ENCODE measurements around the gene RC3H2. TPM values are rescaled to one million over a fixed set of nuclear protein-coding genes. Genes with fewer than 3 reads are reported as not detected.
"Not testable (repeated sequence)": the region's sequence is repeated elsewhere in the genome, so short reads cannot be mapped to it uniquely, and the experiment has no call there.

Gene RC3H2
- polyA plus RNA-seq, 2 of the 4 experiments (the other 2 are of a cell fraction) = 15.1 to 43.6 TPM

DNA sequence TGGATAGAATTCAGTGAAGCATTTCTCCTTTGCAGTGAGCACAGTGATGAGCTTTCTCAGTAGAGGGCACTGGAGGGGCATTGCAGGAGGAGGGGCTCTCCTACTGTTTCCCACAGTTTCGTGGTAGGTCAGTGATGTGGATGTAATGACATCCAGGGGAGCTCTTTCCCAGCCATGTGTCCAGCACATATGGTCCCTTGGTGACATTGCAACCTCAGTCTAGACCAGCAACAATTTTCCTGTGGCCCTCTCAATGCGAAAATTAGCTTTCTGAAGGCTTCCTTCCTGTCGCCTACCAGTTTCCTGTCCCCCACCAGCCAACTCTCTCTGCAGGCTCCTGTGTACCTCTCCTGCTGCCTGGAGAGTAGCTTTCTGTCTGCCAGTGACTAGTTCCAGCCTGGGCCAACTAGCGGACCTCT, 69.8 kb downstream of the RC3H2 start:
- no peak overlapping the region for H3K27ac ChIP-seq
- H3K4me2 ChIP-seq = no peak overlapping the region
- no peaks in the 10 kb centered on the region for H3K9me3 ChIP-seq
- CTCF ChIA-PET = interaction anchor here (0.8 to 1.8 kb wide), 8 partner anchors 10 to 736 kb away, joined by 3 to 11 read pairs (median 3); no protein-coding TSS in a partner anchor
- H3K4me3 ChIP-seq = no peak overlapping the region
- no peak for DNase-seq (ENCODE audit: low read depth in 1 of 2, low spot score in 1 of 2)
- 89% methylated on average over 4 of the region's 4 CpGs for WGBS (ENCODE audit: missing lambda C conversion rate)
- POLR2A ChIA-PET = no interaction called here
- no peak for FAIRE-seq
- 0 out of 3 replicates have a peak, but pooled peaks cover 6% of the 10 kb centered on the region for H3K4me1 ChIP-seq
- peak; percentile 69 to 75; a peak in 4 of 6 replicates for ATAC-seq
- TF ChIP-seq EHF (CRISPR knock-in tag; IDR thresholded peaks at IDR 0.05) (no peak), HOXB13 (CRISPR knock-in tag; IDR thresholded peaks at IDR 0.05; ENCODE audit: low read depth) (no peak), RAD21 (conservative IDR thresholded peaks at IDR 0.05 in 1 of 2, IDR thresholded peaks at IDR 0.05 in 1 of 2) (peak in 1 of 2 experiments; percentile 51; a peak in 2 of 5 replicates), HDAC2 (IDR thresholded peaks at IDR 0.05) (no peak), CTCF (IDR thresholded peaks at IDR 0.05) (peak; percentile 14; the same call in 1 of the 3 replicates)

- Histone ChIP-seq H3K4me3 (no peak overlapping the region), H3K27ac (no peak overlapping the region), H3K9me3 (no peaks in the 10 kb centered on the region), H3K4me2 (no peak overlapping the region), H3K4me1 (peaks cover 13% of the 10 kb centered on the region)
- WGBS (ENCODE audit: missing lambda C conversion rate) = 93% methylated on average over 3 of the region's 3 CpGs
- ChIA-PET CTCF (no interaction called here), POLR2A (no interaction called here)
- FAIRE-seq (no peak), DNase-seq (ENCODE audit: low read depth in 1 of 2, low spot score in 1 of 2) (no peak), ATAC-seq (no peak)
- TF ChIP-seq FOSL2 (IDR thresholded peaks at IDR 0.05) (no peak), FOSL2 (CRISPR knock-in tag; IDR thresholded peaks at IDR 0.05) (no peak), NPAS2 (CRISPR knock-in tag; IDR thresholded peaks at IDR 0.05; ENCODE audit: borderline replicate concordance) (no peak), EP300 (IDR thresholded peaks at IDR 0.05) (no peak), EHMT2 (IDR thresholded peaks at IDR 0.05; ENCODE audit: low read depth) (no peak), FOXS1 (CRISPR knock-in tag; IDR thresholded peaks at IDR 0.05) (no peak), NFE2L2 (conservative IDR thresholded peaks at IDR 0.05; ENCODE audit: low read length) (no peak), HEYL (CRISPR knock-in tag; IDR thresholded peaks at IDR 0.05) (no peak)
Measured at GRCh38 chr9:122832194-122832593, 73.0 kb downstream of the RC3H2 start.

GRCh38 chr9:122828965-122829284, 76.2 kb downstream of the RC3H2 start:
- H3K9me3 ChIP-seq; CTCF ChIA-PET; ATAC-seq; DNase-seq (ENCODE audit: low read depth in 1 of 2, low spot score in 1 of 2); FAIRE-seq: not testable (repeated sequence)
- POLR2A ChIA-PET = interaction anchor here (0.6 to 1.5 kb wide), 5 partner anchors 9 to 1853 kb away, joined by 3 to 6 read pairs (median 4); partner anchors contain the start of genes RABGAP1 and RC3H2
- Histone ChIP-seq H3K4me1 (peaks cover 25% of the 10 kb centered on the region), H3K4me3 (peak overlapping the region; percentile 94), H3K4me2 (peak overlapping the region; percentile 81), H3K27ac (peak overlapping the region; percentile 98 to 99)
- 0 out of 2 replicates have a peak, but pooled peaks have one; percentile 5 for TF ChIP-seq KDM1A (IDR thresholded peaks at IDR 0.05; ENCODE audit: low read depth)
- WGBS (ENCODE audit: missing lambda C conversion rate) = 64% methylated on average over 18 of the region's 18 CpGs

- H3K4me1 ChIP-seq = peaks cover 20% of the 10 kb centered on the region
- POLR2A ChIA-PET = interaction anchor here (0.5 to 1.5 kb wide), 5 partner anchors 10 to 771 kb away, joined by 3 to 6 read pairs (median 4); partner anchors contain the start of genes RABGAP1 and RC3H2
- FAIRE-seq = no peak
- peak overlapping the region; percentile 83 for H3K4me2 ChIP-seq
- CTCF ChIA-PET = interaction anchor here (1.4 kb wide), 1 partner anchor 527 kb away, joined by 4 read pairs; no protein-coding TSS in a partner anchor
- WGBS (ENCODE audit: missing lambda C conversion rate) = 0% methylated on average over 8 of the region's 8 CpGs
- H3K4me3 ChIP-seq = peak overlapping the region; percentile 94
- no peak for TF ChIP-seq KDM5A (IDR thresholded peaks at IDR 0.05)
- TF ChIP-seq, protein P1, sequence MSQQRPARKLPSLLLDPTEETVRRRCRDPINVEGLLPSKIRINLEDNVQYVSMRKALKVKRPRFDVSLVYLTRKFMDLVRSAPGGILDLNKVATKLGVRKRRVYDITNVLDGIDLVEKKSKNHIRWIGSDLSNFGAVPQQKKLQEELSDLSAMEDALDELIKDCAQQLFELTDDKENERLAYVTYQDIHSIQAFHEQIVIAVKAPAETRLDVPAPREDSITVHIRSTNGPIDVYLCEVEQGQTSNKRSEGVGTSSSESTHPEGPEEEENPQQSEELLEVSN (IDR thresholded peaks at IDR 0.05; ENCODE audit: borderline replicate concordance, low read depth) = no peak
- no peak for TF ChIP-seq HEYL (CRISPR knock-in tag; IDR thresholded peaks at IDR 0.05)
- no peak for TF ChIP-seq EHMT2 (IDR thresholded peaks at IDR 0.05; ENCODE audit: low read depth)
- no peak for TF ChIP-seq RCOR1 (IDR thresholded peaks at IDR 0.05; ENCODE audit: low read depth, low read length)
- TF ChIP-seq NR3C1 (IDR thresholded peaks at IDR 0.05) = no peak
- TF ChIP-seq PHF8 (IDR thresholded peaks at IDR 0.05; ENCODE audit: borderline replicate concordance, low read depth) = no peak
- TF ChIP-seq CBX2 (IDR thresholded peaks at IDR 0.05; ENCODE audit: borderline replicate concordance, low read depth) = no peak
- H3K27ac ChIP-seq = peak overlapping the region; percentile 98 to 99
- no peaks in the 10 kb centered on the region for H3K9me3 ChIP-seq
- DNase-seq (ENCODE audit: low read depth in 1 of 2, low spot score in 1 of 2) = peak; percentile 11 to 24
- ATAC-seq = peak; percentile 55 to 72
Measured at GRCh38 chr9:122827761-122828093, 77.4 kb downstream of the RC3H2 start.
